Measurements from ENCODE around the gene TRIM44. TPM values are rescaled to one million over a fixed set of nuclear protein-coding genes. Genes with fewer than 3 reads are reported as not detected.

Gene TRIM44
- total RNA-seq, 1 donor from 2014 or later = 68.7 TPM

GRCh38 chr11:35620795-35621194 is 41.8 kb upstream of the TRIM44 start:
- H3K4me3 Mint-ChIP-seq (ENCODE audit: unreplicated experiment) = peak overlapping the region; percentile 42
- H3K27ac Mint-ChIP-seq (ENCODE audit: unreplicated experiment) = no peak overlapping the region
- DNase-seq (ENCODE audit: low spot score) = no peak
- H3K27me3 Mint-ChIP-seq (ENCODE audit: low read depth) = no peaks in the 10 kb centered on the region
- TF ChIP-seq CTCF (IDR thresholded peaks at IDR 0.05) = no peak
- H3K36me3 Mint-ChIP-seq (ENCODE audit: low read depth) = no peaks in the 10 kb centered on the region
- peaks cover 74% of the 10 kb centered on the region for H3K4me1 Mint-ChIP-seq (ENCODE audit: low read depth)
- H3K9me3 Mint-ChIP-seq (ENCODE audit: low read depth) = no peaks in the 10 kb centered on the region

GRCh38 chr11:35621620-35622019 is 41.0 kb upstream of the TRIM44 start:
- no peaks in the 10 kb centered on the region for H3K9me3 Mint-ChIP-seq (ENCODE audit: low read depth)
- H3K27me3 Mint-ChIP-seq (ENCODE audit: low read depth) = no peaks in the 10 kb centered on the region
- no peaks in the 10 kb centered on the region for H3K36me3 Mint-ChIP-seq (ENCODE audit: low read depth)
- peaks cover 77% of the 10 kb centered on the region for H3K4me1 Mint-ChIP-seq (ENCODE audit: low read depth)
- peak overlapping the region; percentile 78 for H3K27ac Mint-ChIP-seq (ENCODE audit: unreplicated experiment)
- TF ChIP-seq CTCF (IDR thresholded peaks at IDR 0.05) = no peak
- DNase-seq (ENCODE audit: low spot score) = no peak
- no peak overlapping the region for H3K4me3 Mint-ChIP-seq (ENCODE audit: unreplicated experiment)

GRCh38 chr11:35622070-35622469 is 40.5 kb upstream of the TRIM44 start:
- H3K27ac Mint-ChIP-seq (ENCODE audit: unreplicated experiment) = peak overlapping the region; percentile 78
- H3K27me3 Mint-ChIP-seq (ENCODE audit: low read depth) = no peaks in the 10 kb centered on the region
- H3K9me3 Mint-ChIP-seq (ENCODE audit: low read depth) = no peaks in the 10 kb centered on the region
- no peaks in the 10 kb centered on the region for H3K36me3 Mint-ChIP-seq (ENCODE audit: low read depth)
- peaks cover 80% of the 10 kb centered on the region for H3K4me1 Mint-ChIP-seq (ENCODE audit: low read depth)
- no peak for DNase-seq (ENCODE audit: low spot score)
- no peak for TF ChIP-seq CTCF (IDR thresholded peaks at IDR 0.05)
- no peak overlapping the region for H3K4me3 Mint-ChIP-seq (ENCODE audit: unreplicated experiment)

GRCh38 chr11:35623621-35624168 is 38.9 kb upstream of the TRIM44 start:
- Mint-ChIP-seq H3K4me3 (ENCODE audit: unreplicated experiment) (peak overlapping the region; percentile 50), H3K9me3 (ENCODE audit: low read depth) (no peaks in the 10 kb centered on the region), H3K36me3 (ENCODE audit: low read depth) (no peaks in the 10 kb centered on the region), H3K4me1 (ENCODE audit: low read depth) (peaks cover 78% of the 10 kb centered on the region), H3K27me3 (ENCODE audit: low read depth) (no peaks in the 10 kb centered on the region), H3K27ac (ENCODE audit: unreplicated experiment) (peak overlapping the region; percentile 89)
- DNase-seq (ENCODE audit: low spot score) = no peak
- TF ChIP-seq CTCF (IDR thresholded peaks at IDR 0.05) = no peak

GRCh38 chr11:35624316-35624715 is 38.3 kb upstream of the TRIM44 start:
- H3K27me3 Mint-ChIP-seq (ENCODE audit: low read depth) = no peaks in the 10 kb centered on the region
- H3K4me3 Mint-ChIP-seq (ENCODE audit: unreplicated experiment) = peak overlapping the region; percentile 18
- DNase-seq (ENCODE audit: low spot score) = no peak
- peaks cover 83% of the 10 kb centered on the region for H3K4me1 Mint-ChIP-seq (ENCODE audit: low read depth)
- no peak for TF ChIP-seq CTCF (IDR thresholded peaks at IDR 0.05)
- H3K36me3 Mint-ChIP-seq (ENCODE audit: low read depth) = no peaks in the 10 kb centered on the region
- no peaks in the 10 kb centered on the region for H3K9me3 Mint-ChIP-seq (ENCODE audit: low read depth)
- peak overlapping the region; percentile 89 for H3K27ac Mint-ChIP-seq (ENCODE audit: unreplicated experiment)
